ENCODE results near the gene ISLR. TPM values are rescaled to one million over a fixed set of nuclear protein-coding genes. Genes with fewer than 3 reads are reported as not detected.
A peak's percentile ranks its signal among the peaks of the same experiment; 100 is the strongest.

ISLR gene
- total RNA-seq, 1 experiment from 2014 or later, result 0.11 TPM

DNA sequence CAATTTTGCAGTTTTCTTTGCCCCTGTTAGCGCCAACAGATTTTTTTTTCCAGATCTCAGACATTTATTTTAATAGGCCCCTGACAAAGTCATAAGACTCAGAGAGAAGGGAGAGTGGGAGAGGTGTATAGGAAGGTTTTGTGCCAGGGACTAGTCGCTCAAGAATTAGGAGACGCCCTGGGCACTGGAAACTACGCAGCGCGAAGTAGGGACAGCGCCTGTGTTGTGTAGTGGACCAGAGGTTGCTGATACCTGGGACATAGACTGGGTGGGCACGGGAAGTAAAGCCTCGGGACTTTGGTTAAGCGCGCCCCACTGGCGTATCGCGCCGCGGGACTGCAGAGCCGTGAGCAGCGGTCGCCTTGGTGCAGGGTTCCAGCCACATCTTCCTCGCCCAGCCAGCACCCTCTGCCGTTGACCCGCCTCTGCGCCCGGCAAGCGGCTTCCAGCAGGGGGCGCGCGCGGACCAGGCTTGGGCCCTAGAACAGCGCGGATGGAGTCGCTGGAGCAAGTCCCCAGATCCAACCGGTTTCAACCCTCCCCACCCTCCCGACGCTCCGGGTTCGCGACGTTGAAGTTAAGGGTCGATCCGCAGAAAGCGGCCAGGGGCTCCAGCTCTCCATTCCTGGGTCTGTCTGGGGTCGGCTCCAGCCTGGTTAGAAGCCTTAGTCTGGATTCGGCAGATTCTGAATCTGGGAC, 46.1 kb upstream of the ISLR start:
- no peaks in the 10 kb centered on the region; the same call in 1 of the 2 replicates for H3K4me1 ChIP-seq (ENCODE audit: insufficient read depth, low read length)
- H2BK15ac ChIP-seq (ENCODE audit: low read depth, low read length), result no peak overlapping the region
- no peak overlapping the region for H4K8ac ChIP-seq (replicated peaks; ENCODE audit: insufficient read length, low read depth, low read length)
- H3K9me3 ChIP-seq (ENCODE audit: control insufficient read depth, low read depth, low read length), result no peaks in the 10 kb centered on the region
- no peak overlapping the region for H4K5ac ChIP-seq (ENCODE audit: insufficient read length, low read depth, low read length)
- no peak overlapping the region for H3K9ac ChIP-seq (ENCODE audit: extremely low read depth, insufficient read length, low read length)
- H3K79me2 ChIP-seq (ENCODE audit: insufficient read depth, low read length), result no peaks in the 10 kb centered on the region
- Mint-ChIP-seq H3K4me3 (peak overlapping the region; percentile 48 to 85), H3K27ac (no peak overlapping the region), H3K4me1 (peaks cover 53 to 57% of the 10 kb centered on the region in 2 experiments), H3K27me3 (ENCODE audit: low read depth) (peaks cover 98% of the 10 kb centered on the region), H3K36me3 (ENCODE audit: insufficient read depth in 1 of 3, low read depth in 3 of 3) (no peaks in the 10 kb centered on the region; a peak in 3 of 7 replicates), H3K9me3 (peaks cover 2 to 6% of the 10 kb centered on the region in 2 experiments; a peak in 2 of 5 replicates)
- no CpG with 5 or more reads among the region's 44 CpGs for WGBS (ENCODE audit: extremely low coverage, insufficient read length, low lambda C conversion rate)
- no peak overlapping the region for H3K18ac ChIP-seq (ENCODE audit: insufficient read length, low read depth, low read length)
- no peak overlapping the region for H3K4ac ChIP-seq (ENCODE audit: low read depth, low read length)
- H3K14ac ChIP-seq (ENCODE audit: insufficient read depth, low read length), result no peak overlapping the region
- H2BK12ac ChIP-seq (ENCODE audit: insufficient read length, low read depth, low read length), result no peak overlapping the region
- DNase-seq, result peak; percentile 96
- no peak overlapping the region for H3K56ac ChIP-seq (ENCODE audit: insufficient read length, low read depth, low read length)
- no peak overlapping the region for H3K27ac ChIP-seq (ENCODE audit: insufficient read length, low read depth, low read length)
- H3K27me3 ChIP-seq (ENCODE audit: insufficient read depth, low read length), result peaks cover 50% of the 10 kb centered on the region
- H2BK20ac ChIP-seq (ENCODE audit: low read depth, low read length, poor library complexity, severe bottlenecking), result no peak overlapping the region
- no peak overlapping the region for H3K23ac ChIP-seq (ENCODE audit: insufficient read length, low read depth, low read length)
- H2AK5ac ChIP-seq (ENCODE audit: insufficient read length, low read length), result no peak overlapping the region
- H3T11ph ChIP-seq (ENCODE audit: low read length), result no peak overlapping the region
- peak overlapping the region; percentile 82 for H3K4me2 ChIP-seq (ENCODE audit: insufficient read depth, insufficient read length, low read length)
- TF ChIP-seq, protein P1, sequence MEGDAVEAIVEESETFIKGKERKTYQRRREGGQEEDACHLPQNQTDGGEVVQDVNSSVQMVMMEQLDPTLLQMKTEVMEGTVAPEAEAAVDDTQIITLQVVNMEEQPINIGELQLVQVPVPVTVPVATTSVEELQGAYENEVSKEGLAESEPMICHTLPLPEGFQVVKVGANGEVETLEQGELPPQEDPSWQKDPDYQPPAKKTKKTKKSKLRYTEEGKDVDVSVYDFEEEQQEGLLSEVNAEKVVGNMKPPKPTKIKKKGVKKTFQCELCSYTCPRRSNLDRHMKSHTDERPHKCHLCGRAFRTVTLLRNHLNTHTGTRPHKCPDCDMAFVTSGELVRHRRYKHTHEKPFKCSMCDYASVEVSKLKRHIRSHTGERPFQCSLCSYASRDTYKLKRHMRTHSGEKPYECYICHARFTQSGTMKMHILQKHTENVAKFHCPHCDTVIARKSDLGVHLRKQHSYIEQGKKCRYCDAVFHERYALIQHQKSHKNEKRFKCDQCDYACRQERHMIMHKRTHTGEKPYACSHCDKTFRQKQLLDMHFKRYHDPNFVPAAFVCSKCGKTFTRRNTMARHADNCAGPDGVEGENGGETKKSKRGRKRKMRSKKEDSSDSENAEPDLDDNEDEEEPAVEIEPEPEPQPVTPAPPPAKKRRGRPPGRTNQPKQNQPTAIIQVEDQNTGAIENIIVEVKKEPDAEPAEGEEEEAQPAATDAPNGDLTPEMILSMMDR (conservative IDR thresholded peaks at IDR 0.05), result peak; percentile 99
- no peak overlapping the region for H2AFZ ChIP-seq (ENCODE audit: low read length)
- peaks cover 20% of the 10 kb centered on the region for H3K23me2 ChIP-seq (ENCODE audit: insufficient read length, low read depth, low read length, poor library complexity, severe bottlenecking)
- no peak overlapping the region for H4K91ac ChIP-seq (ENCODE audit: insufficient read length, low read depth, low read length)
- H2BK5ac ChIP-seq (ENCODE audit: insufficient read length, low read length), result no peak overlapping the region
- no peak overlapping the region for H2BK120ac ChIP-seq (ENCODE audit: low read depth, low read length, poor library complexity, severe bottlenecking)
- H3K79me1 ChIP-seq (ENCODE audit: insufficient read depth, low read depth, low read length, poor library complexity, severe bottlenecking), result no peaks in the 10 kb centered on the region
- peaks cover 4% of the 10 kb centered on the region for H4K20me1 ChIP-seq (ENCODE audit: control insufficient read depth, insufficient read depth, insufficient read length)

Measured in H9 (cell line).